Adrenal gland (tissue), 12 donors: ENCODE results near the gene TMEM26. TPM values are rescaled to one million over a fixed set of nuclear protein-coding genes. Genes with fewer than 3 reads are reported as not detected.

Source experiments
- DNase-seq, 7 donors: peaks; one replicate each; pipeline ENCODE4 v3.0.0-alpha.2; 2019 to 2020
- H3K27ac ChIP-seq, 5 donors: fragments of 200-600 bp; sonication (generic) in 4 of 5; 1 replicate in 3 of 5; 2 replicates in 2 of 5; pipeline versions ENCODE4 v1.5.1 to v1.8.0; 2016 to 2020; ENCODE audit warnings: mild to moderate bottlenecking in 1 of 5
- H3K27me3 ChIP-seq: fragments of 200-600 bp; 2 replicates; pipeline ENCODE4 v1.8.0; 2021
- H3K36me3 ChIP-seq, 2 donors: fragments of 200-600 bp; replicated peaks in 1 of 2; 1 replicate in 1 of 2; 2 replicates in 1 of 2; pipeline versions ENCODE4 v1.5.1 to v1.8.0; 2018 to 2022
- H3K4me1 ChIP-seq, 2 donors: fragments of 200-600 bp; replicated peaks in 1 of 2; 1 replicate in 1 of 2; 2 replicates in 1 of 2; pipeline versions ENCODE4 v1.5.1 to v1.8.0; 2018 to 2021
- H3K4me3 ChIP-seq, 4 donors: fragments of 200-600 bp; sonication (generic) in 3 of 4; one replicate each; pipeline ENCODE4 v1.5.1; 2016 to 2018
- H3K9me3 ChIP-seq, 3 donors: fragments of 200-600 bp; sonication (generic) in 1 of 3; replicated peaks in 1 of 3; 1 replicate in 2 of 3; 2 replicates in 1 of 3; pipeline versions ENCODE4 v1.5.1 to v1.8.0; 2016 to 2021
- CTCF ChIP-seq, 6 experiments: fragments of 450-650 bp in 4 of 6; fragments of 200-600 bp in 2 of 6; sonication (generic) in 1 of 6; IDR thresholded peaks; 1 replicate in 5 of 6; 2 replicates in 1 of 6; pipeline versions ENCODE4 v1.5.1 to v1.8.0; 2016 to 2021; ENCODE audit warnings: antibody characterized with exemption in 6 of 6, mild to moderate bottlenecking in 2 of 6, moderate library complexity in 1 of 6
- POLR2A ChIP-seq, 2 donors: fragments of 450-650 bp; IDR thresholded peaks; one replicate each; pipeline ENCODE4 v1.6.1; 2017; ENCODE audit warnings: antibody characterized with exemption in 2 of 2, mild to moderate bottlenecking in 2 of 2, moderate library complexity in 1 of 2
- WGBS, 4 donors: extraction: QIAGEN DNeasy Blood & Tissue Kit in 2 of 4; methylation state at CpG; one replicate each; pipeline versions ENCODE4 v1.1.5 to v1.1.7; 2013 to 2017; 5-methylcytosine and 5-hydroxymethylcytosine counted together
- intact Hi-C, 2 donors: fragments of 100-400 bp; cut with DNase I; formaldehyde crosslinking; loops; one replicate each; pipeline versions ENCODE4 v1.14.1 to v1.15.0; 2022 to 2023
- polyA plus RNA-seq, 3 donors: library from polyadenylated mRNA; stranded (reverse); fragments of 200-250 nt in 2 of 3; fragments of 350-450 nt in 1 of 3; fragmentation: Illumina TruSeq in 1 of 3; extraction: RNeasy Lipid Tissue Mini Kit (QIAGEN cat#74804) in 1 of 3; gene quantifications; one replicate each; pipeline ENCODE4 v1.2.3, GENCODE V29; 2013 to 2014
- total RNA-seq, 9 donors: library from RNA; depleted of rRNA in 4 of 9; stranded (reverse); fragments of >200 nt in 4 of 9; fragments of 120-200 nt in 1 of 9; fragmentation: NEBNext Ultra II Directional in 1 of 9; extraction: Animal tissue kit (Norgen Biotek cat#: 25700) in 1 of 9; gene quantifications; one replicate each; pipeline versions ENCODE4 v1.1.0 to v1.2.4, GENCODE V29; 2013 to 2023
- donor health status: healthy with polysubstance abuse.
- donor health status: Bipolar disorder and iron deficiency.
- donor health status: DM: yes; HTN: yes; CAD: no.
- donor health status: DM: no; HTN: no; CAD: no.
- donor health status: DM: no; HTN: no; CAD: no.
- donor health status: DM: yes; HTN: yes; CAD: no.

Gene TMEM26
- total and polyA plus RNA-seq, 12 donors, result 0.36 to 51.7 (median 1.9) TPM

GRCh38 chr10:61472090-61472674 is 19.0 kb upstream of the TMEM26 start:
- no peak overlapping the region for H3K4me3 ChIP-seq
- no peaks in the 10 kb centered on the region for H3K9me3 ChIP-seq
- no peaks in the 10 kb centered on the region for H3K27me3 ChIP-seq
- H3K4me1 ChIP-seq, result no peaks in the 10 kb centered on the region
- TF ChIP-seq POLR2A (IDR thresholded peaks at IDR 0.05) (no peak), CTCF (IDR thresholded peaks at IDR 0.05) (no peak)
- no peaks in the 10 kb centered on the region for H3K36me3 ChIP-seq
- intact Hi-C loops, result no loop called here
- WGBS, 4 donors, result 63 to 77% (median 72%) methylated on average over 5 of the region's 5 CpGs
- H3K27ac ChIP-seq, result no peak overlapping the region
- DNase-seq, result no peak

GRCh38 chr10:61471491-61471890 is 18.3 kb upstream of the TMEM26 start:
- intact Hi-C loops, result no loop called here
- Histone ChIP-seq H3K27ac (no peak overlapping the region), H3K9me3 (no peaks in the 10 kb centered on the region), H3K4me3 (no peak overlapping the region), H3K4me1 (no peaks in the 10 kb centered on the region), H3K36me3 (no peaks in the 10 kb centered on the region), H3K27me3 (no peaks in the 10 kb centered on the region)
- TF ChIP-seq CTCF (IDR thresholded peaks at IDR 0.05) (no peak), POLR2A (IDR thresholded peaks at IDR 0.05) (no peak)
- DNase-seq, result no peak
- 88 to 96% (median 95%) methylated on average over 2 of the region's 2 CpGs for WGBS, 4 donors

- intact Hi-C loops, result no loop called here
- 79 to 89% (median 85%) methylated on average over 2 of the region's 2 CpGs for WGBS, 4 donors
- Histone ChIP-seq H3K4me3 (no peak overlapping the region), H3K27me3 (no peaks in the 10 kb centered on the region), H3K9me3 (no peaks in the 10 kb centered on the region), H3K27ac (no peak overlapping the region), H3K4me1 (no peaks in the 10 kb centered on the region), H3K36me3 (no peaks in the 10 kb centered on the region)
- DNase-seq, result no peak
- TF ChIP-seq CTCF (IDR thresholded peaks at IDR 0.05) (no peak), POLR2A (IDR thresholded peaks at IDR 0.05) (no peak)
Observed at GRCh38 chr10:61470740-61471139, 17.6 kb upstream of the TMEM26 start.

GRCh38 chr10:61465901-61466632 is 12.9 kb upstream of the TMEM26 start:
- Histone ChIP-seq H3K27me3 (no peaks in the 10 kb centered on the region), H3K4me1 (peaks cover 0 to 9% of the 10 kb centered on the region in 2 donors), H3K27ac (no peak overlapping the region), H3K36me3 (no peaks in the 10 kb centered on the region), H3K9me3 (no peaks in the 10 kb centered on the region), H3K4me3 (no peak overlapping the region)
- intact Hi-C loops, result no loop called here
- 87 to 97% (median 93%) methylated on average over 2 to 3 of the region's 3 CpGs for WGBS, 4 donors
- DNase-seq, result no peak
- TF ChIP-seq CTCF (IDR thresholded peaks at IDR 0.05), result no peak
- TF ChIP-seq POLR2A (IDR thresholded peaks at IDR 0.05), result no peak
